ENCODE results near the gene COL12A1.

The COL12A1 gene

DNA sequence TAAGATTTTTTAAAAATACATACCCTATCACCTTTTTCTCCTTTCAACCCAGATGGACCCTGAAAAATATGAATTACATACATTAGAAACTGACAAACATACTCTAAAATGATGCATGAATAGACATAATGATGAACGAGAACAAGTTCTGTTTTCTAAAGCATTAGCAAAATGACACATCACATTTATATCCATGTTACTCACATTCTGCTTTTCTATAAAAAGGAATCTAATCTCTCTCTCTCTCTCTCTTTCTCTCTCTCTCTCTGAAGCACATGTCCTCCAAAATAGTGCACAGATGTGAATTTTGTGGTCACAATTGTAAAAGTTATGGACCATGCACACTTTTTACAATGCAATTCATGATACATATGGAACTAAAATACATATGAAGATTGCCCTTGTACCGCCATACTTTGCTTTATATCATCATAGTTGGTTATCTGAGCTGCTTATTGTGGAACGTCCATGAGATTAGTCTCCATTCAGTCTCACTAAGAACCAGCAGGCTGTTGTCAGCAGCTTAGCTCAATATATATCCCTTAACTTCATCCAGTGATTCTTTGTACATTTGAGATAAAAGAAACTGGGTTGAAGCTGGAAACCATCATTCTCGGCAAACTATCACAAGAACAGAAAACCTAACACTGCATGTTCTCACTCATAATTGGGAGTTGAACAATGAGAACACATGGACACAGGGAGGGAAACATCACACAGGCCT, 114.2 kb downstream of the COL12A1 start:
- no peaks in the 10 kb centered on the region for H3K36me3 ChIP-seq (ENCODE audit: control insufficient read depth, insufficient read depth, low read length)

DNA sequence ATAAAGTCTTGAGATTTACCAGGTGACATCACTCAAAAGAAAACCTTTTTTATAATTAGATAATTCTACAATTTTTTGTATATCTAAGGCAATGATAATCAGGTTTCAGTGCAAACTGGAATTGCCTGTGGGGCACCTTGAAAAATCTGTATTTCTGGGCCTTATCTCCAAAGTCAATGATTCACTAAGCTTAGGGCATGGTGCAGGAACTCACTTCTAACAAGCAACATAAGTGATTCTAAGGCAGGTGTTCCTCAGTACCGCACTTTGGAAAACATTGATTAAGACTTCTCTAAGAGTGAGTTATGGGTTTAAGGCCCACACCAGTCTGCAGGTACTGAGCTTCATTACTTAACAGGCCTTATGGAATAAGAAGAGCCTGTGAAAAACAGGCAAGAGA, 115.3 kb downstream of the COL12A1 start:
- Histone ChIP-seq H3K36me3 (ENCODE audit: control insufficient read depth, insufficient read depth, low read length) (no peaks in the 10 kb centered on the region), H3K27me3 (replicated peaks; ENCODE audit: control insufficient read depth, insufficient read depth, low read length) (no peaks in the 10 kb centered on the region), H3K4me3 (replicated peaks; ENCODE audit: low read depth, low read length) (no peak overlapping the region)
- no peak for DNase-seq (ENCODE audit: extremely low read depth, insufficient read length)
- TF ChIP-seq, protein P1, sequence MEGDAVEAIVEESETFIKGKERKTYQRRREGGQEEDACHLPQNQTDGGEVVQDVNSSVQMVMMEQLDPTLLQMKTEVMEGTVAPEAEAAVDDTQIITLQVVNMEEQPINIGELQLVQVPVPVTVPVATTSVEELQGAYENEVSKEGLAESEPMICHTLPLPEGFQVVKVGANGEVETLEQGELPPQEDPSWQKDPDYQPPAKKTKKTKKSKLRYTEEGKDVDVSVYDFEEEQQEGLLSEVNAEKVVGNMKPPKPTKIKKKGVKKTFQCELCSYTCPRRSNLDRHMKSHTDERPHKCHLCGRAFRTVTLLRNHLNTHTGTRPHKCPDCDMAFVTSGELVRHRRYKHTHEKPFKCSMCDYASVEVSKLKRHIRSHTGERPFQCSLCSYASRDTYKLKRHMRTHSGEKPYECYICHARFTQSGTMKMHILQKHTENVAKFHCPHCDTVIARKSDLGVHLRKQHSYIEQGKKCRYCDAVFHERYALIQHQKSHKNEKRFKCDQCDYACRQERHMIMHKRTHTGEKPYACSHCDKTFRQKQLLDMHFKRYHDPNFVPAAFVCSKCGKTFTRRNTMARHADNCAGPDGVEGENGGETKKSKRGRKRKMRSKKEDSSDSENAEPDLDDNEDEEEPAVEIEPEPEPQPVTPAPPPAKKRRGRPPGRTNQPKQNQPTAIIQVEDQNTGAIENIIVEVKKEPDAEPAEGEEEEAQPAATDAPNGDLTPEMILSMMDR (IDR thresholded peaks at IDR 0.05; ENCODE audit: insufficient read depth, low read length, poor library complexity, severe bottlenecking), result no peak

More for the DNA sequence above, 114.2 kb downstream of the COL12A1 start:
- Histone ChIP-seq H3K27me3 (replicated peaks; ENCODE audit: control insufficient read depth, insufficient read depth, low read length) (no peaks in the 10 kb centered on the region), H3K4me3 (replicated peaks; ENCODE audit: low read depth, low read length) (no peak overlapping the region)
- DNase-seq (ENCODE audit: extremely low read depth, insufficient read length), result no peak
- TF ChIP-seq, protein P1 (IDR thresholded peaks at IDR 0.05; ENCODE audit: insufficient read depth, low read length, poor library complexity, severe bottlenecking), result no peak

DNA sequence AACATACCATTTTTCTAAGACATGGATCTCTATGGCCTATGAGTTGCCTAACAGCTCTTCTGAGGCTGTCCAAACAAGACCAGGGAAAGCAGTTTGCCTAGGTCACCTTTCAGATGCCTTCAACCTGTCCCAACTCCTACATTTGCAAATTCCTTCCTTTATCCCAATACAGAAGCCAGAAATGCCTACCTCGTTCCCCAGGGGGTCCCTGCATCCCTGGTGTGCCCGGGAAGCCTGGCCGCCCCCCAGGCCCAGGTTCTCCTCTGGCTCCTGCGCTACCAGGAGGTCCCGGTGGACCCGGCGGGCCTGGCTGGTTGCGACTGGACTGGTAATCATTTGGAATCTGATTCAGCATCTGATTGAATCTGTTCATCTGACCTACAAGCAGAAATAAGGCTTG, 115.9 kb downstream of the COL12A1 start:
- no peaks in the 10 kb centered on the region for H3K27me3 ChIP-seq (replicated peaks; ENCODE audit: control insufficient read depth, insufficient read depth, low read length)
- no peak for DNase-seq (ENCODE audit: extremely low read depth, insufficient read length)
- TF ChIP-seq, protein P1 (IDR thresholded peaks at IDR 0.05; ENCODE audit: insufficient read depth, low read length, poor library complexity, severe bottlenecking), result no peak
- no peak overlapping the region for H3K4me3 ChIP-seq (replicated peaks; ENCODE audit: low read depth, low read length)
- H3K36me3 ChIP-seq (ENCODE audit: control insufficient read depth, insufficient read depth, low read length), result no peaks in the 10 kb centered on the region

DNA sequence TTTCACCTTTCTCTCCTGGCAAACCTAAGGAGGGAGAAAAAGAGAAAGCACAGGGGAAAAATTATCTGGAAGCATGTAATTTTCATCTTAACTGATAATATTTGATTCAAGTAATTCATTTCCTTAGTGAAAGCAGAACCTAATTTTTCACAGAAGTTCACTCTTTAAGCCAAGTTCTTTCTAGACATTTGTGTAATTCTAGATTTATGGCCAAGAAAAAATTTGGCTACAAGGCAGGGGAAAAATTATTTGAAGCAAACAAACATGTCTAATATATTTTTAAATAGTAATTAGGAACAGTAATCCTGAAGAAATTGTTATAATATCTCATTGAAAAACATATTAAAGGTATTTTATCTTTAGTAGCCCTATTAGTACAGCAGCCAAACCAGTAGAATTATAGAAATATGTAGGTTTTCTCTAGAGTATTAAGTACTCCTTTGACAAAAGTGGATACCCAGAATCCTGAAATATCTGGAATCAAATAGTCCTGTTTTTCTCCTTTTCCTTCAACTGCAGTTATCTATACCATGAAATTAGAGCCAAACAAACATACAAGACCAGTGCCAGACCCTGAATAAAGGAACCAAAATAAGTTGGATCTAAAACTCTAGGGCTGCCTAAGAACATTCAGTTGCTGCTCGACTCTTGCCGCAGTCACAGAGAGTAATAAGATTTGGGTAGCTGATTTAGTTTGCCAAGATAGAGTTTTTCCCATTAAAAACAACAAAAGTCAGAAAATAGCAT, 116.5 kb downstream of the COL12A1 start:
- Histone ChIP-seq H3K27me3 (replicated peaks; ENCODE audit: control insufficient read depth, insufficient read depth, low read length) (no peaks in the 10 kb centered on the region), H3K36me3 (ENCODE audit: control insufficient read depth, insufficient read depth, low read length) (no peaks in the 10 kb centered on the region), H3K4me3 (replicated peaks; ENCODE audit: low read depth, low read length) (no peak overlapping the region)
- TF ChIP-seq, protein P1 (IDR thresholded peaks at IDR 0.05; ENCODE audit: insufficient read depth, low read length, poor library complexity, severe bottlenecking), result no peak
- DNase-seq (ENCODE audit: extremely low read depth, insufficient read length), result no peak

DNA sequence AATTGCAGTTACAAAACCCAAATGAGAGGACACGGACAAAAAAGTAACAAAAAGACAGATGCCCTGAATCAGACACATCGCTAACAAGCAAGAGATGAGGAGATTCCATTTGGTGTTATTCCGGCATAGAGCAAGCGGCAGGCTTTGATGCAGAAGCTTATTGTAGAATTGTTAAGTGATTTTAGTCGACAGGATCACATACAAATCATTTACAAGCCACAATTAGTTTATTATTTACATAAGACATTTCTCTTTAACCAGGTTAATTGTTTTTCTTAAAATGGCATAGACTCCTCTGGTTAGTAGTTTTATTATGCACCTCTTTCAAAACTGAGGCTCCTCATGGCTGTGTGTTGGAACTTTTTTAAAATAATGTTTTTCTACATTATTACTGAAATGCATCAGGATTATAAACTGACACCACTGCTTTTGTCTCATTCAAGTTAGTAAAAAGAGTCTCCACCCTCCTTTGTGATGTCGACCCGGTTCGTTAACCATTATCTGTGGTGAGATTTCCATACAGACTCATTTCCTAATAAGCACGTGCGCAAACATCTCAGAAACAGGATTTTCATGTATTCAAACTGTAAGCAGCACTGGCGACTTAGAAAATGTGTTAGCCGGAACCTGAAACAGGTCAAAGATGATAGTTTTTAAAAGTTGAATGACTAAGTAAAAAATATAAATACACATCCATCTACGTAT, 119.8 kb downstream of the COL12A1 start:
- H3K27me3 ChIP-seq (replicated peaks; ENCODE audit: control insufficient read depth, insufficient read depth, low read length), result no peaks in the 10 kb centered on the region
- DNase-seq (ENCODE audit: extremely low read depth, insufficient read length), result no peak
- TF ChIP-seq, protein P1 (IDR thresholded peaks at IDR 0.05; ENCODE audit: insufficient read depth, low read length, poor library complexity, severe bottlenecking), result no peak
- no peaks in the 10 kb centered on the region for H3K36me3 ChIP-seq (ENCODE audit: control insufficient read depth, insufficient read depth, low read length)
- no peak overlapping the region for H3K4me3 ChIP-seq (replicated peaks; ENCODE audit: low read depth, low read length)
